Common myeloid progenitor, CD34-positive (primary cell): ENCODE measurements around the gene DLX4. TPM values are rescaled to one million over a fixed set of nuclear protein-coding genes. Genes with fewer than 3 reads are reported as not detected.

Experiments used
- CTCF ChIA-PET: fragments of 350-600 bp; sonication (Branson Sonifier 250); formaldehyde crosslinking; loops from one replicate; lab custom pipeline; 2021; ENCODE audit warnings: antibody characterized with exemption; lab: Charles Lee
- POLR2A ChIA-PET: fragments of 350-600 bp; sonication (Branson Sonifier 250); formaldehyde crosslinking; loops from one replicate; lab custom pipeline; 2021; ENCODE audit warnings: antibody characterized with exemption; lab: Charles Lee
- DNase-seq, 3 donors: peaks; one replicate each; pipeline versions ENCODE4 v3.0.0 to v3.0.0-alpha.2; 2013
- H3K27ac ChIP-seq, 2 experiments: 1 replicate in 1 of 2; 2 replicates in 1 of 2; pipeline ENCODE4 v1.7.0; 2013; ENCODE audit warnings: inconsistent platforms in 2 of 2, low read length in 2 of 2, mild to moderate bottlenecking in 2 of 2, low read depth in 1 of 2, moderate library complexity in 1 of 2; ENCODE audit not compliant: severe bottlenecking in 2 of 2, insufficient read depth in 1 of 2, poor library complexity in 1 of 2
- H3K27me3 ChIP-seq, 5 experiments: replicated peaks in 2 of 5; 1 replicate in 3 of 5; 2 replicates in 2 of 5; pipeline versions ENCODE4 v1.6.1 to v1.7.0; 2013; ENCODE audit warnings: low read length in 4 of 5, mild to moderate bottlenecking in 2 of 5, moderate library complexity in 2 of 5, inconsistent platforms in 1 of 5; ENCODE audit not compliant: insufficient read depth in 5 of 5, control insufficient read depth in 4 of 5
- H3K36me3 ChIP-seq, 4 experiments: 1 replicate in 2 of 4; 2 replicates in 2 of 4; pipeline versions ENCODE4 v1.6.1 to v1.7.0; 2013; ENCODE audit warnings: low read length in 3 of 4, control low read depth in 1 of 4, mild to moderate bottlenecking in 1 of 4; ENCODE audit not compliant: control insufficient read depth in 4 of 4, insufficient read depth in 4 of 4
- H3K4me1 ChIP-seq, 4 experiments: 1 replicate in 3 of 4; 2 replicates in 1 of 4; pipeline versions ENCODE4 v1.6.1 to v1.7.1; 2013; ENCODE audit warnings: low read length in 3 of 4, mild to moderate bottlenecking in 3 of 4, control low read depth in 1 of 4, inconsistent platforms in 1 of 4, moderate library complexity in 1 of 4; ENCODE audit not compliant: control insufficient read depth in 4 of 4, insufficient read depth in 4 of 4; ENCODE audit errors: control extremely low read depth in 1 of 4
- H3K4me3 ChIP-seq, 7 experiments: 1 replicate in 4 of 7; 2 replicates in 3 of 7; pipeline versions ENCODE4 v1.5.1 to v1.7.0; 2013; ENCODE audit warnings: mild to moderate bottlenecking in 7 of 7, low read length in 6 of 7, moderate library complexity in 6 of 7, inconsistent platforms in 2 of 7, low read depth in 2 of 7, control low read depth in 1 of 7; ENCODE audit not compliant: insufficient read depth in 4 of 7, control insufficient read depth in 1 of 7; ENCODE audit errors: extremely low read depth in 1 of 7
- H3K9me3 ChIP-seq, 5 experiments: 1 replicate in 4 of 5; 2 replicates in 1 of 5; pipeline versions ENCODE4 v1.6.1 to v1.7.1; 2013; ENCODE audit warnings: low read length in 4 of 5, mild to moderate bottlenecking in 2 of 5, inconsistent platforms in 1 of 5, low read depth in 1 of 5, moderate library complexity in 1 of 5; ENCODE audit not compliant: control insufficient read depth in 4 of 5, insufficient read depth in 2 of 5; ENCODE audit errors: control extremely low read depth in 1 of 5
- WGBS: methylation state at CpG from one replicate; pipeline ENCODE4 v1.1.5; 2013; ENCODE audit not compliant: insufficient coverage; 5-methylcytosine and 5-hydroxymethylcytosine counted together
- polyA plus RNA-seq: library from polyadenylated mRNA; unstranded; fragments of 120-200 nt; gene quantifications from one replicate; pipeline ENCODE4 v1.2.1, GENCODE V29; 2013

Gene DLX4
- polyA plus RNA-seq, result 0.29 TPM

GRCh38 chr17:49969134-49969759 is at the start of gene DLX4:
TSS of gene DLX4 (plus strand) at chr17:49969190. CDS start at chr17:49969469, 279 bp downstream.
- POLR2A ChIA-PET, result no interaction called here
- H3K4me1 ChIP-seq, result peaks cover 2 to 58% (median 51%) of the 10 kb centered on the region in 4 experiments

GRCh38 chr17:49920030-49920769 is 48.8 kb upstream of the DLX4 start:
- Histone ChIP-seq H3K27ac (no peak overlapping the region), H3K4me3 (no peak overlapping the region), H3K9me3 (no peaks in the 10 kb centered on the region), H3K4me1 (no peaks in the 10 kb centered on the region), H3K36me3 (no peaks in the 10 kb centered on the region), H3K27me3 (peaks cover 0 to 24% (median 19%) of the 10 kb centered on the region in 5 experiments)
- no peak for DNase-seq
- ChIA-PET CTCF (interaction anchor here (1.5 kb wide), 1 partner anchor 9 kb away, joined by 4 read pairs; no protein-coding TSS in a partner anchor), POLR2A (no interaction called here)
- whole genome bisulfite sequencing, result 93% methylated on average over 8 of the region's 9 CpGs

More at GRCh38 chr17:49969134-49969759, at the start of gene DLX4:
- H3K27me3 ChIP-seq, result peaks cover 16 to 99% (median 77%) of the 10 kb centered on the region in 5 experiments
- DNase-seq, result no peak
- H3K27ac ChIP-seq, result no peak within 1 kb of the TSS
- peak within 1 kb of the TSS; percentile 27 to 81 (median 64) for H3K4me3 ChIP-seq
- H3K36me3 ChIP-seq, result no peaks in the 10 kb centered on the region
- H3K9me3 ChIP-seq, result no peaks in the 10 kb centered on the region
- CTCF ChIA-PET, result interaction anchor here (1.0 to 1.2 kb wide), 3 partner anchors 27 to 32 kb away, joined by 3 read pairs; no protein-coding TSS in a partner anchor
- WGBS, result 2% methylated on average over 38 of the region's 45 CpGs

- Histone ChIP-seq H3K27me3 (peaks cover 0 to 30% (median 3%) of the 10 kb centered on the region in 5 experiments), H3K27ac (no peak overlapping the region), H3K9me3 (no peaks in the 10 kb centered on the region), H3K4me3 (no peak overlapping the region), H3K4me1 (no peaks in the 10 kb centered on the region), H3K36me3 (no peaks in the 10 kb centered on the region)
- ChIA-PET CTCF (interaction anchor here (0.8 to 1.8 kb wide), 3 partner anchors 11 to 42 kb away, joined by 4 to 7 read pairs (median 4); no protein-coding TSS in a partner anchor), POLR2A (no interaction called here)
- DNase-seq, result no peak
- WGBS, result 88% methylated on average over 4 of the region's 4 CpGs
These were observed 46.9 kb upstream of the DLX4 start for GRCh38 chr17:49922095-49922494.

GRCh38 chr17:49924116-49924515 is 44.9 kb upstream of the DLX4 start:
- ChIA-PET POLR2A (no interaction called here), CTCF (interaction anchor here (1.8 kb wide), 1 partner anchor 29 kb away, joined by 7 read pairs; no protein-coding TSS in a partner anchor)
- Histone ChIP-seq H3K27me3 (peaks cover 0 to 31% (median 5%) of the 10 kb centered on the region in 5 experiments), H3K9me3 (no peaks in the 10 kb centered on the region), H3K36me3 (no peaks in the 10 kb centered on the region), H3K4me3 (no peak overlapping the region), H3K27ac (no peak overlapping the region), H3K4me1 (peaks cover 0 to 7% (median 3%) of the 10 kb centered on the region in 4 experiments)
- no peak for DNase-seq
- WGBS, result 82% methylated on average over 12 of the region's 14 CpGs

- Histone ChIP-seq H3K27ac (no peak overlapping the region), H3K36me3 (no peaks in the 10 kb centered on the region), H3K4me1 (peaks cover 0 to 7% (median 3%) of the 10 kb centered on the region in 4 experiments), H3K9me3 (no peaks in the 10 kb centered on the region), H3K27me3 (peaks cover 0 to 33% (median 7%) of the 10 kb centered on the region in 5 experiments), H3K4me3 (no peak overlapping the region)
- CTCF ChIA-PET, result no interaction called here
- DNase-seq, result no peak
- 88% methylated on average over 5 of the region's 7 CpGs for WGBS
- POLR2A ChIA-PET, result no interaction called here
These were observed 44.4 kb upstream of the DLX4 start for GRCh38 chr17:49924589-49924988.

GRCh38 chr17:49925921-49926320 is 43.1 kb upstream of the DLX4 start:
- H3K36me3 ChIP-seq, result no peaks in the 10 kb centered on the region
- no peaks in the 10 kb centered on the region for H3K9me3 ChIP-seq
- WGBS, result 95% methylated on average over 9 of the region's 9 CpGs
- POLR2A ChIA-PET, result no interaction called here
- H3K4me1 ChIP-seq, result peaks cover 0 to 7% (median 3%) of the 10 kb centered on the region in 4 experiments
- H3K27me3 ChIP-seq, result peaks cover 0 to 32% (median 7%) of the 10 kb centered on the region in 5 experiments
- H3K27ac ChIP-seq, result no peak overlapping the region
- CTCF ChIA-PET, result interaction anchor here (0.9 to 3.4 kb wide), 3 partner anchors 24 to 169 kb away, joined by 3 to 14 read pairs (median 4); partner anchors contain the start of gene PDK2
- no peak overlapping the region for H3K4me3 ChIP-seq
- no peak for DNase-seq
